Measurements from ENCODE around the gene LUZP1. TPM values are rescaled to one million over a fixed set of nuclear protein-coding genes. Genes with fewer than 3 reads are reported as not detected.

LUZP1 gene
- total RNA-seq, 1 experiment from 2014 or later = 22.4 TPM

DNA sequence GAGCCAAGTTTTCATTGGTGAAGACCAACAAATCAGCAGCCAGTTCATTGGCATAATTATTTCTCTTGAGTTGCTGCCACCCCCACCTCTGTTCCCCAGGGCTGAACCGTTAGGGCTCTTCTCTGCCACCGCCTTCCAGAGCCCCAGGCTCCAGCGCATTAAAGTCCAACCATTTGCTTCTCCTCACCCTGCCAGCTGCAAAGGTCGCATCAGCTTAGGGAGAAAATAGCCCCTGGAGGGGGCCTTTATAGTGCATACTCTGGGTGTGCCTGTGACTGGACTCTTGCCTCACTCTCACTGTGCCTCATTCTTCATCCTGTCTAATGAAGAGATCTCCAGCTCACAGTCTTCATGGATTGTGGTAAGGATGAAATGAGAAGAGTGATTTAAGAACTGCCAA, 99.0 kb downstream of the LUZP1 start:
- no peak overlapping the region for H3K27ac ChIP-seq (ENCODE audit: low read depth, low read length)
- no peaks in the 10 kb centered on the region for H3K4me1 ChIP-seq (ENCODE audit: control insufficient read depth in 1 of 2, insufficient read depth in 2 of 2, low read length in 2 of 2)
- no peaks in the 10 kb centered on the region for H3K9me2 ChIP-seq (ENCODE audit: insufficient read depth)
- ChIA-PET CTCF (no interaction called here), POLR2A (no interaction called here), RAD21 (ENCODE audit: low non-redundant PET in 1 of 2, low total read pairs in 2 of 2, uncharacterized antibody in 2 of 2, unreplicated experiment in 2 of 2) (no interaction called here)
- no peak overlapping the region for H2AFZ ChIP-seq (ENCODE audit: low read depth, low read length, poor library complexity, severe bottlenecking)
- intact Hi-C loops (cut with micrococcal nuclease) = loop anchor here (1.0 kb wide), 1 partner anchor 9 kb away; no protein-coding TSS in a partner anchor
- H3K36me3 ChIP-seq (ENCODE audit: control insufficient read depth in 1 of 2, insufficient read depth in 2 of 2, low read length in 2 of 2) = peaks cover 52% of the 10 kb centered on the region in 2 experiments
- H3K4me2 ChIP-seq (ENCODE audit: low read length) = no peak overlapping the region
- ATAC-seq (no peak), DNase-seq (ENCODE audit: low read depth, low spot score) (no peak)
- no peaks in the 10 kb centered on the region for H3K9me3 ChIP-seq (ENCODE audit: control insufficient read depth in 1 of 2, insufficient read depth in 1 of 2, low read depth in 1 of 2, low read length in 2 of 2)
- H3K9ac ChIP-seq (ENCODE audit: low read length) = no peak overlapping the region
- no TSS peak for BruUV-seq (replicated peaks)
- no peak overlapping the region for H3K4me3 ChIP-seq (replicated peaks in 1 of 2; ENCODE audit: low read depth in 1 of 2, low read length in 2 of 2)
- peaks cover 32% of the 10 kb centered on the region for H3K79me2 ChIP-seq (ENCODE audit: insufficient read depth, low read length)
- no peaks in the 10 kb centered on the region for H3K27me3 ChIP-seq (ENCODE audit: insufficient read depth, low read length)
- TF ChIP-seq POLR2AphosphoS5 (IDR thresholded peaks at IDR 0.05; ENCODE audit: low read depth, low read length) (no peak), FOSL1 (IDR thresholded peaks at IDR 0.05; ENCODE audit: low read depth) (no peak), EGR1 (IDR thresholded peaks at IDR 0.05; ENCODE audit: low read depth) (no peak), EZH2 (IDR thresholded peaks at IDR 0.05) (no peak), ZFX (IDR thresholded peaks at IDR 0.05) (no peak), ZNF274 (IDR thresholded peaks at IDR 0.05; ENCODE audit: low read depth, low read length) (no peak), RAD21 (IDR thresholded peaks at IDR 0.05; ENCODE audit: low read depth) (no peak), ELF1 (IDR thresholded peaks at IDR 0.05; ENCODE audit: borderline replicate concordance, low read depth) (no peak), EZH2phosphoT487 (IDR thresholded peaks at IDR 0.05; ENCODE audit: borderline replicate concordance) (no peak), TCF7L2 (IDR thresholded peaks at IDR 0.05; ENCODE audit: borderline replicate concordance, extremely low read depth, insufficient read depth, insufficient read length) (no peak), JUND (IDR thresholded peaks at IDR 0.05) (no peak), SIN3A (IDR thresholded peaks at IDR 0.05; ENCODE audit: low read depth) (no peak), CBX3 (IDR thresholded peaks at IDR 0.05; ENCODE audit: low read depth) (no peak), POLR2A (IDR thresholded peaks at IDR 0.05; ENCODE audit: borderline replicate concordance, extremely low read depth, insufficient read depth, insufficient read length) (no peak), YY1 (IDR thresholded peaks at IDR 0.05; ENCODE audit: extremely low read depth, insufficient replicate concordance, low read depth, low read length) (no peak), SP1 (IDR thresholded peaks at IDR 0.05; ENCODE audit: low read depth) (no peak), SRF (IDR thresholded peaks at IDR 0.05; ENCODE audit: low read depth) (no peak)
- TF ChIP-seq, protein P1, sequence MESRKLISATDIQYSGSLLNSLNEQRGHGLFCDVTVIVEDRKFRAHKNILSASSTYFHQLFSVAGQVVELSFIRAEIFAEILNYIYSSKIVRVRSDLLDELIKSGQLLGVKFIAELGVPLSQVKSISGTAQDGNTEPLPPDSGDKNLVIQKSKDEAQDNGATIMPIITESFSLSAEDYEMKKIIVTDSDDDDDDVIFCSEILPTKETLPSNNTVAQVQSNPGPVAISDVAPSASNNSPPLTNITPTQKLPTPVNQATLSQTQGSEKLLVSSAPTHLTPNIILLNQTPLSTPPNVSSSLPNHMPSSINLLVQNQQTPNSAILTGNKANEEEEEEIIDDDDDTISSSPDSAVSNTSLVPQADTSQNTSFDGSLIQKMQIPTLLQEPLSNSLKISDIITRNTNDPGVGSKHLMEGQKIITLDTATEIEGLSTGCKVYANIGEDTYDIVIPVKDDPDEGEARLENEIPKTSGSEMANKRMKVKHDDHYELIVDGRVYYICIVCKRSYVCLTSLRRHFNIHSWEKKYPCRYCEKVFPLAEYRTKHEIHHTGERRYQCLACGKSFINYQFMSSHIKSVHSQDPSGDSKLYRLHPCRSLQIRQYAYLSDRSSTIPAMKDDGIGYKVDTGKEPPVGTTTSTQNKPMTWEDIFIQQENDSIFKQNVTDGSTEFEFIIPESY (IDR thresholded peaks at IDR 0.05; ENCODE audit: extremely low read depth, insufficient replicate concordance, low read length) = no peak
- TF ChIP-seq, protein P2, sequence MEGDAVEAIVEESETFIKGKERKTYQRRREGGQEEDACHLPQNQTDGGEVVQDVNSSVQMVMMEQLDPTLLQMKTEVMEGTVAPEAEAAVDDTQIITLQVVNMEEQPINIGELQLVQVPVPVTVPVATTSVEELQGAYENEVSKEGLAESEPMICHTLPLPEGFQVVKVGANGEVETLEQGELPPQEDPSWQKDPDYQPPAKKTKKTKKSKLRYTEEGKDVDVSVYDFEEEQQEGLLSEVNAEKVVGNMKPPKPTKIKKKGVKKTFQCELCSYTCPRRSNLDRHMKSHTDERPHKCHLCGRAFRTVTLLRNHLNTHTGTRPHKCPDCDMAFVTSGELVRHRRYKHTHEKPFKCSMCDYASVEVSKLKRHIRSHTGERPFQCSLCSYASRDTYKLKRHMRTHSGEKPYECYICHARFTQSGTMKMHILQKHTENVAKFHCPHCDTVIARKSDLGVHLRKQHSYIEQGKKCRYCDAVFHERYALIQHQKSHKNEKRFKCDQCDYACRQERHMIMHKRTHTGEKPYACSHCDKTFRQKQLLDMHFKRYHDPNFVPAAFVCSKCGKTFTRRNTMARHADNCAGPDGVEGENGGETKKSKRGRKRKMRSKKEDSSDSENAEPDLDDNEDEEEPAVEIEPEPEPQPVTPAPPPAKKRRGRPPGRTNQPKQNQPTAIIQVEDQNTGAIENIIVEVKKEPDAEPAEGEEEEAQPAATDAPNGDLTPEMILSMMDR (IDR thresholded peaks at IDR 0.05 in 2 of 3, conservative IDR thresholded peaks at IDR 0.05 in 1 of 3; ENCODE audit: borderline replicate concordance in 1 of 3, insufficient read depth in 1 of 3, low read depth in 2 of 3, low read length in 2 of 3) = no peak
- TF ChIP-seq, protein P3, sequence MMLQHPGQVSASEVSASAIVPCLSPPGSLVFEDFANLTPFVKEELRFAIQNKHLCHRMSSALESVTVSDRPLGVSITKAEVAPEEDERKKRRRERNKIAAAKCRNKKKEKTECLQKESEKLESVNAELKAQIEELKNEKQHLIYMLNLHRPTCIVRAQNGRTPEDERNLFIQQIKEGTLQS (IDR thresholded peaks at IDR 0.05) = no peak
- H4K20me1 ChIP-seq (ENCODE audit: insufficient read depth) = peaks cover 11% of the 10 kb centered on the region; the same call in 1 of the 2 replicates
